NCI-H748 (cell line): ENCODE data around the gene MCAM.

Source experiments
- DNase-seq: peaks from one replicate; lab custom pipeline; 2025; ENCODE audit not compliant: unreplicated experiment; lab: John Stamatoyannopoulos, UW

Gene MCAM

GRCh38 chr11:119346605-119347004 lies 29.7 kb upstream of the MCAM start, which contains the start of gene MFRP:
TSS of gene MFRP (minus strand) at chr11:119346705. CDS start at chr11:119346513, 192 bp downstream.
- DNase-seq, result no peak

- DNase-seq, result no peak
Observed at GRCh38 chr11:119345685-119346084, 28.8 kb upstream of the MCAM start.

- DNase-seq, result no peak
Observed at GRCh38 chr11:119344291-119345010, 27.5 kb upstream of the MCAM start.

GRCh38 chr11:119343726-119344125 lies 26.8 kb upstream of the MCAM start:
- DNase-seq, result no peak

GRCh38 chr11:119342362-119343130 lies 25.6 kb upstream of the MCAM start:
- no peak for DNase-seq

GRCh38 chr11:119342023-119342300 lies 25.0 kb upstream of the MCAM start:
- DNase-seq, result no peak

GRCh38 chr11:119341222-119342022 lies 24.5 kb upstream of the MCAM start:
- no peak for DNase-seq

- DNase-seq, result no peak
Observed at GRCh38 chr11:119340335-119341221, 23.6 kb upstream of the MCAM start, which contains the start of gene C1QTNF5. TSS of gene C1QTNF5 (minus strand) at chr11:119340883. CDS start at chr11:119340397, 486 bp downstream.

- peak; percentile 41 for DNase-seq
Observed at GRCh38 chr11:119339589-119340334, 22.8 kb upstream of the MCAM start.

- no peak for DNase-seq
Observed at GRCh38 chr11:119338965-119339588, 22.1 kb upstream of the MCAM start.

GRCh38 chr11:119338318-119338890 lies 21.5 kb upstream of the MCAM start:
- peak; percentile 60 for DNase-seq

- no peak for DNase-seq
Observed at GRCh38 chr11:119337581-119338317, 20.8 kb upstream of the MCAM start.

- no peak for DNase-seq
Observed at GRCh38 chr11:119336744-119337469, 20.0 kb upstream of the MCAM start.

- DNase-seq, result no peak
Observed at GRCh38 chr11:119335655-119336543, 19.0 kb upstream of the MCAM start.

- no peak for DNase-seq
Observed at GRCh38 chr11:119335091-119335654, 18.2 kb upstream of the MCAM start.

- DNase-seq, result peak; percentile 97
Observed at GRCh38 chr11:119334174-119334930, 17.4 kb upstream of the MCAM start, which contains the start of gene RNF26. TSS of gene RNF26 (plus strand) at chr11:119334527. CDS start at chr11:119335123, 596 bp downstream.
